ENCODE results near the gene RIPOR2.
A peak's percentile ranks its signal among the peaks of the same experiment; 100 is the strongest.
"Not testable (repeated sequence)": the region's sequence is repeated elsewhere in the genome, so short reads cannot be mapped to it uniquely, and the experiment has no call there.

RIPOR2 gene

GRCh38 chr6:24951811-24952299, 16.1 kb upstream of the RIPOR2 start:
- DNase-seq (ENCODE audit: low read depth), result no peak

GRCh38 chr6:24950218-24950941, 14.6 kb upstream of the RIPOR2 start:
- DNase-seq (ENCODE audit: low read depth), result no peak

- no peak for DNase-seq (ENCODE audit: low read depth)
These were observed 13.3 kb upstream of the RIPOR2 start for GRCh38 chr6:24949020-24949569.

GRCh38 chr6:24948261-24948660, 12.5 kb upstream of the RIPOR2 start:
- DNase-seq (ENCODE audit: low read depth), result not testable (repeated sequence)

- DNase-seq (ENCODE audit: low read depth), result no peak
These were observed 11.9 kb upstream of the RIPOR2 start for GRCh38 chr6:24947636-24948035.

GRCh38 chr6:24945054-24945453, 9.3 kb upstream of the RIPOR2 start:
- DNase-seq (ENCODE audit: low read depth), result no peak

- no peak for DNase-seq (ENCODE audit: low read depth)
These were observed 8.0 kb upstream of the RIPOR2 start for GRCh38 chr6:24943774-24944173.

GRCh38 chr6:24940311-24940917, 4.7 kb upstream of the RIPOR2 start:
- DNase-seq (ENCODE audit: low read depth), result no peak

- DNase-seq (ENCODE audit: low read depth), result no peak
These were observed 1.0 kb upstream of the RIPOR2 start for GRCh38 chr6:24936641-24937317.

GRCh38 chr6:24933868-24934401, 1.8 kb downstream of the RIPOR2 start:
- no peak for DNase-seq (ENCODE audit: low read depth)

GRCh38 chr6:24933266-24933665, 2.5 kb downstream of the RIPOR2 start:
- no peak for DNase-seq (ENCODE audit: low read depth)

- no peak for DNase-seq (ENCODE audit: low read depth)
These were observed 2.9 kb downstream of the RIPOR2 start for GRCh38 chr6:24932832-24933231.

GRCh38 chr6:24931718-24932691, 3.8 kb downstream of the RIPOR2 start:
- DNase-seq (ENCODE audit: low read depth), result peak; percentile 64

- peak; percentile 54 for DNase-seq (ENCODE audit: low read depth)
These were observed 4.5 kb downstream of the RIPOR2 start for GRCh38 chr6:24931296-24931695.

- DNase-seq (ENCODE audit: low read depth), result peak; percentile 96
These were observed 5.3 kb downstream of the RIPOR2 start for GRCh38 chr6:24930431-24930871.

- DNase-seq (ENCODE audit: low read depth), result no peak
These were observed 6.5 kb downstream of the RIPOR2 start for GRCh38 chr6:24929242-24929641.

- peak; percentile 84 for DNase-seq (ENCODE audit: low read depth)
These were observed 7.6 kb downstream of the RIPOR2 start for GRCh38 chr6:24927985-24928745.

- no peak for DNase-seq (ENCODE audit: low read depth)
These were observed 8.3 kb downstream of the RIPOR2 start for GRCh38 chr6:24927277-24927955.

GRCh38 chr6:24926647-24927046, 9.1 kb downstream of the RIPOR2 start:
- DNase-seq (ENCODE audit: low read depth), result not testable (repeated sequence)

GRCh38 chr6:24926192-24926591, 9.6 kb downstream of the RIPOR2 start:
- no peak for DNase-seq (ENCODE audit: low read depth)
